ENCODE results near the gene MAGI2.

The MAGI2 gene

GRCh38 chr7:79361214-79361613 lies 92.3 kb downstream of the MAGI2 start:
- DNase-seq: no peak

GRCh38 chr7:79359827-79360226 lies 93.6 kb downstream of the MAGI2 start:
- DNase-seq: no peak

- no peak for DNase-seq
Measured at GRCh38 chr7:79357101-79357500, 96.4 kb downstream of the MAGI2 start.

- DNase-seq: no peak
Measured at GRCh38 chr7:79353720-79354468, 99.6 kb downstream of the MAGI2 start.

GRCh38 chr7:79352323-79352722 lies 101.1 kb downstream of the MAGI2 start:
- DNase-seq: no peak

GRCh38 chr7:79347351-79347750 lies 106.1 kb downstream of the MAGI2 start:
- no peak for DNase-seq

GRCh38 chr7:79341902-79342301 lies 111.6 kb downstream of the MAGI2 start:
- no peak for DNase-seq

GRCh38 chr7:79340212-79340611 lies 113.3 kb downstream of the MAGI2 start:
- DNase-seq: no peak

GRCh38 chr7:79339208-79339925 lies 114.1 kb downstream of the MAGI2 start:
- no peak for DNase-seq

GRCh38 chr7:79337717-79338116 lies 115.8 kb downstream of the MAGI2 start:
- no peak for DNase-seq

- no peak for DNase-seq
Measured at GRCh38 chr7:79334841-79335240, 118.6 kb downstream of the MAGI2 start.

- no peak for DNase-seq
Measured at GRCh38 chr7:79334334-79334733, 119.1 kb downstream of the MAGI2 start.

GRCh38 chr7:79332091-79332490 lies 121.4 kb downstream of the MAGI2 start:
- no peak for DNase-seq

GRCh38 chr7:79329464-79329863 lies 124.0 kb downstream of the MAGI2 start:
- DNase-seq: no peak

GRCh38 chr7:79320741-79321473 lies 132.6 kb downstream of the MAGI2 start:
- no peak for DNase-seq

- DNase-seq: no peak
Measured at GRCh38 chr7:79319369-79319768, 134.1 kb downstream of the MAGI2 start.

GRCh38 chr7:79317728-79318127 lies 135.7 kb downstream of the MAGI2 start:
- no peak for DNase-seq

GRCh38 chr7:79312022-79312421 lies 141.4 kb downstream of the MAGI2 start:
- no peak for DNase-seq

GRCh38 chr7:79308192-79308591 lies 145.3 kb downstream of the MAGI2 start:
- no peak for DNase-seq

GRCh38 chr7:79307376-79307775 lies 146.1 kb downstream of the MAGI2 start:
- DNase-seq: no peak

- no peak for DNase-seq
Measured at GRCh38 chr7:79304711-79305110, 148.8 kb downstream of the MAGI2 start.

- no peak for DNase-seq
Measured at GRCh38 chr7:79302293-79302692, 151.2 kb downstream of the MAGI2 start.

- DNase-seq: no peak
Measured at GRCh38 chr7:79301419-79301818, 152.0 kb downstream of the MAGI2 start.

- no peak for DNase-seq
Measured at GRCh38 chr7:79300573-79300972, 152.9 kb downstream of the MAGI2 start.

All from CD4-positive, alpha-beta T cell treated with Interleukin-17A for 4 hours (primary cell).